GM23338 (cell line): Measurements from ENCODE around the gene IL17A. TPM values are rescaled to one million over a fixed set of nuclear protein-coding genes. Genes with fewer than 3 reads are reported as not detected.

Experiments used
- ATAC-seq: fragments of 200-7000 bp; cut with Tn5 transposase; 3 replicates; pipeline ENCODE4 v1.9.1; 2020
- DNase-seq: peaks from one replicate; pipeline ENCODE4 v3.0.0-alpha.2; 2015; ENCODE audit warnings: low spot score
- H2AFZ ChIP-seq: fragments of 200-600 bp; sonication (generic); 2 replicates; pipeline ENCODE4 v1.8.0; 2016; ENCODE audit warnings: antibody characterized with exemption, mild to moderate bottlenecking, moderate library complexity
- H3F3A ChIP-seq: fragments of 200-600 bp; sonication (generic); replicated peaks from 2 replicates; pipeline ENCODE4 v1.8.0; 2017; ENCODE audit warnings: antibody characterized with exemption, mixed run types, low read depth
- H3K27ac ChIP-seq: fragments of 200-600 bp; sonication (generic); 2 replicates; pipeline ENCODE4 v1.6.1; 2016; ENCODE audit warnings: low read depth
- H3K27me3 ChIP-seq: fragments of 200-600 bp; sonication (generic); 2 replicates; pipeline ENCODE4 v1.8.0; 2016; ENCODE audit warnings: mild to moderate bottlenecking, mixed run types, moderate library complexity; ENCODE audit not compliant: insufficient read depth
- H3K36me3 ChIP-seq: fragments of 200-600 bp; sonication (generic); 2 replicates; pipeline ENCODE4 v1.8.0; 2016; ENCODE audit warnings: mild to moderate bottlenecking; ENCODE audit not compliant: insufficient read depth
- H3K4me1 ChIP-seq: fragments of 200-600 bp; sonication (generic); 2 replicates; pipeline ENCODE4 v1.8.0; 2016; ENCODE audit warnings: mild to moderate bottlenecking, moderate library complexity; ENCODE audit not compliant: insufficient read depth
- H3K4me2 ChIP-seq: fragments of 200-600 bp; sonication (generic); 2 replicates; pipeline ENCODE4 v1.7.1; 2017; ENCODE audit warnings: mixed run types
- H3K4me3 ChIP-seq: fragments of 200-600 bp; sonication (generic); 2 replicates; pipeline ENCODE4 v1.6.1; 2016; ENCODE audit warnings: mixed run types
- H3K79me2 ChIP-seq: fragments of 200-600 bp; sonication (generic); replicated peaks from 2 replicates; pipeline ENCODE4 v1.8.0; 2017; ENCODE audit warnings: mild to moderate bottlenecking; ENCODE audit not compliant: insufficient read depth
- H3K9me2 ChIP-seq: fragments of 200-600 bp; sonication (generic); 2 replicates; pipeline ENCODE4 v1.8.0; 2017; ENCODE audit not compliant: insufficient read depth
- H4K20me1 ChIP-seq: fragments of 200-600 bp; sonication (generic); replicated peaks from 2 replicates; pipeline ENCODE4 v1.8.0; 2017; ENCODE audit warnings: mild to moderate bottlenecking; ENCODE audit not compliant: insufficient read depth
- H3K27ac Mint-ChIP-seq: 2 replicates; pipeline ENCODE4 v1.8.0; 2020; ENCODE audit warnings: inconsistent platforms, mild to moderate bottlenecking, moderate library complexity, mixed read lengths
- H3K27me3 Mint-ChIP-seq: 3 replicates; pipeline ENCODE4 v1.8.0; 2022; ENCODE audit warnings: low read depth, mild to moderate bottlenecking, moderate library complexity, mixed read lengths, inconsistent platforms; ENCODE audit not compliant: insufficient read depth, poor library complexity
- H3K36me3 Mint-ChIP-seq: 3 replicates; pipeline ENCODE4 v1.8.0; 2021; ENCODE audit warnings: low read depth, mild to moderate bottlenecking, inconsistent platforms, moderate library complexity, mixed read lengths
- H3K4me1 Mint-ChIP-seq: 3 replicates; pipeline ENCODE4 v1.8.0; 2020; ENCODE audit warnings: mild to moderate bottlenecking, inconsistent platforms, mixed read lengths
- H3K4me3 Mint-ChIP-seq: 3 replicates; pipeline ENCODE4 v1.8.0; 2021; ENCODE audit warnings: moderate library complexity, mild to moderate bottlenecking, inconsistent platforms, mixed read lengths
- H3K9me3 Mint-ChIP-seq: 3 replicates; pipeline ENCODE4 v1.8.0; 2020; ENCODE audit warnings: moderate library complexity, mild to moderate bottlenecking, inconsistent platforms, mixed read lengths
- CREB1 ChIP-seq: fragments of 250-450 bp; sonication (Bioruptor Pico); IDR thresholded peaks from 2 replicates; pipeline ENCODE4 v1.5.0; 2020; ENCODE audit warnings: low read depth, mild to moderate bottlenecking, moderate library complexity
- ETS1 ChIP-seq: IDR thresholded peaks from 2 replicates; pipeline ENCODE4 v1.6.1; 2016; ENCODE audit warnings: antibody characterized with exemption
- EZH2 ChIP-seq: fragments of 200-600 bp; sonication (generic); IDR thresholded peaks from one replicate; pipeline ENCODE4 v1.8.0; 2017; ENCODE audit warnings: antibody characterized with exemption, mild to moderate bottlenecking, low read depth; ENCODE audit not compliant: unreplicated experiment
- EZH2phosphoT487 ChIP-seq: fragments of 200-600 bp; sonication (generic); IDR thresholded peaks from one replicate; pipeline ENCODE4 v1.8.1; 2018; ENCODE audit warnings: antibody characterized with exemption; ENCODE audit not compliant: unreplicated experiment
- JUNB ChIP-seq: IDR thresholded peaks from one replicate; pipeline ENCODE4 v1.6.1; 2016; ENCODE audit warnings: antibody characterized with exemption; ENCODE audit not compliant: unreplicated experiment
- NANOG ChIP-seq: IDR thresholded peaks from 2 replicates; pipeline ENCODE4 v1.6.1; 2016; ENCODE audit warnings: antibody characterized with exemption, borderline replicate concordance
- POLR2AphosphoS5 ChIP-seq: IDR thresholded peaks from 2 replicates; pipeline ENCODE4 v1.6.1; 2016; ENCODE audit warnings: antibody characterized with exemption, low read depth
- REST ChIP-seq: IDR thresholded peaks from one replicate; pipeline ENCODE4 v1.6.1; 2018; ENCODE audit warnings: antibody characterized with exemption; ENCODE audit not compliant: unreplicated experiment
- STAT1 ChIP-seq: IDR thresholded peaks from one replicate; pipeline ENCODE4 v1.6.1; 2016; ENCODE audit warnings: antibody characterized with exemption; ENCODE audit not compliant: unreplicated experiment
- ZNF114 ChIP-seq: fragments of 250-450 bp; sonication (Bioruptor Pico); IDR thresholded peaks from 2 replicates; pipeline ENCODE4 v1.5.0; 2020; ENCODE audit warnings: mild to moderate bottlenecking, moderate library complexity
- ZNF331 ChIP-seq: fragments of 250-450 bp; sonication (Bioruptor Pico); IDR thresholded peaks from 2 replicates; pipeline ENCODE4 v1.5.0; 2020; ENCODE audit warnings: low read depth, mild to moderate bottlenecking, moderate library complexity
- ZNF462 ChIP-seq: fragments of 250-450 bp; sonication (Bioruptor Pico); IDR thresholded peaks from 2 replicates; pipeline ENCODE4 v1.5.0; 2020; ENCODE audit warnings: mild to moderate bottlenecking, moderate library complexity
- polyA plus RNA-seq: library from polyadenylated mRNA; unstranded; fragments of >200 nt; fragmentation: Nextera tagmentation; extraction: Ambion mirVana; gene quantifications from 2 replicates; pipeline ENCODE4 v1.2.1, GENCODE V29; 2016
- total RNA-seq: library from RNA; depleted of rRNA; stranded (reverse); fragments of >200 nt; shearing (Covaris generic); gene quantifications from 2 replicates; pipeline ENCODE4 v1.2.3, GENCODE V29; 2014

IL17A gene
- total and polyA plus RNA-seq, 2 experiments from 2014 or later, result not detected

DNA sequence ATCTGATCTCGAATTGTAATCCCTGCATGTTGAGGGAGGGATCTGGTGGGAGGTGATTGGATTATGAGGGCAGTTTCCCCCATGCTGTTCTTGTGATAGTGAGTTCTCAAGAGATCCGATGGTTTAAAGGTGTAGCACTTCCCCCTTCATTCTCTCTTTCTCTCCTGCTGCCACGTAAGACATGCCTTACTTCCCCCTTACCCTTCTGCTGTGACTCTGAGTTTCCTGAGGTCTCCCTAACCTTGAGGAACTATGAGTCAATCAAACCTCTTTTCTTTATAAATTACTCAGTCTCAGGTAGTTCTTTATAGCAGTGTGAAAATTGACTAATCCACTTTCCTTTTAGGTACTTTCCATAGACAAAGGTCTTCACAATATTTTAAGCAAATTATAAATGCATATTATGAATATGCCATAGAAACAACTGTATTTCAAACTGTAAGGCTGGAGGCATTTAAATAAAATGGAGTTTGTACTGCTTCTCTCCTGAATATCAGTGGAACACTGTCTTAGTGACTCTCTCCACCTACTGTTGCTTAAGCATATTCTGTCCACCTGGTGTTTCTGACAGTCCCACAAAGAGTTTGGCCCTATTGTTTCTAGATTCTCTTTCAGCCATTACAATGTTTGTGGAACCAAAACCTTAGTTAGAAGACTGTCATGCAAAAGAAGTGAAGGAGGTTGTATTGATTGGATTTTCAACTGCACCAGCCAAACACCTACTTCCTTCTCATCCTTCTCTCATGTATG lies 24.3 kb upstream of the IL17A start:
- Mint-ChIP-seq H3K9me3 (peaks cover 24% of the 10 kb centered on the region), H3K4me3 (no peak overlapping the region), H3K27ac (no peak overlapping the region), H3K36me3 (peaks cover 16% of the 10 kb centered on the region; the same call in 2 of the 3 replicates), H3K27me3 (no peaks in the 10 kb centered on the region), H3K4me1 (peaks cover 6% of the 10 kb centered on the region)
- Histone ChIP-seq H3K79me2 (no peaks in the 10 kb centered on the region), H3K27me3 (no peaks in the 10 kb centered on the region), H3K4me2 (no peak overlapping the region), H3F3A (no peaks in the 10 kb centered on the region), H4K20me1 (no peaks in the 10 kb centered on the region), H3K36me3 (no peaks in the 10 kb centered on the region), H3K27ac (no peak overlapping the region), H3K4me1 (peaks cover 2% of the 10 kb centered on the region), H3K4me3 (no peak overlapping the region), H2AFZ (no peak overlapping the region; the same call in 1 of the 2 replicates), H3K9me2 (peaks cover 5% of the 10 kb centered on the region; the same call in 1 of the 2 replicates)
- TF ChIP-seq REST (no peak), NANOG (no peak), ZNF462 (CRISPR knock-in tag) (no peak), STAT1 (no peak), ZNF114 (CRISPR knock-in tag) (no peak), CREB1 (CRISPR knock-in tag) (no peak), EZH2 (no peak), ZNF331 (no peak), JUNB (no peak), EZH2phosphoT487 (no peak), POLR2AphosphoS5 (no peak), ETS1 (no peak)
- ATAC-seq (no peak), DNase-seq (no peak)
